Measurements from ENCODE around the gene POFUT2. TPM values are rescaled to one million over a fixed set of nuclear protein-coding genes. Genes with fewer than 3 reads are reported as not detected.

POFUT2 gene
- polyA plus RNA-seq, 2 of the 4 experiments (the other 2 are of a cell fraction): 10.7 to 16.6 TPM

DNA sequence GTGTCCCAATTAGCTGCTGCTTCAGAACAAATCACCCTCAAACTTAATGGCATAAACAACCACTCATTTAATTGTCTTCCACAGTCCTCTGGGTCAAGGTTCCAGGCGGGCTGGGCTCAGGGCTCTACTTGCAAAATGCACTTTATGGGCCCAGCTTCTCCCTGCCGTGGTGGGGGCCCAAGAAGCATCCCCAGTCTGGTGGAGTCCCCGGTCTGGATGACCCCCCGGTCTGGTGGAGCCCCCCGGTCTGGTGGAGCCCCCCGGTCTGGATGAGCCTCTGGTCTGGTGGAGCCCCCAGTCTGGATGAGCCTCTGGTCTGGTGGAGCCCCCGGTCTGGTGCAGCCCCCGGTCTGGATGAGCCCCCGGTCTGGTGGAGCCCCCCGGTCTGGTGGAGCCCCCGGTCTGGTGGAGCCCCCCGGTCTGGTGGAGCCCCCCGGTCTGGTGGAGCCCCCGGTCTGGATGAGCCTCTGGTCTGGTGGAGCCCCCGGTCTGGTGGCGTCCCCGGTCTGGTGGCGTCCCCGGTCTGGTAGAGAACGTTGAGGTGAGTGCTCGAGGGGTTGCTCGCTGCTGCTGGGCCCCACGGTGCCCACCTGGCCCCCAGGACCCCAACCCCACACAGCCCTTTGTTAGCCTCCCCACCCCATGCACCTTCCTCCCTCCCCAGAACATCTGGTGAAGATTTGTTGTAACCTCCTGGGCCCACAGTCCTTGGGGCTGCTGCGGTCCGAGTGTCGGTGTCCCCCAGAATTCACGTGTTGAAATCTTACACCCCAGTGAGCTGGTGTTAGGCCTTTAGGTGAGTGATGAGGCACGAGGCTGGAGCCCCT, 33.8 kb downstream of the POFUT2 start:
- 0 out of 3 replicates have a peak, but pooled peaks cover 4% of the 10 kb centered on the region for H3K4me1 ChIP-seq
- ChIA-PET POLR2A (no interaction called here), CTCF (no interaction called here)
- ATAC-seq: no peak
- H3K27ac ChIP-seq: no peak overlapping the region
- no peak overlapping the region for H3K4me2 ChIP-seq
- no peak for TF ChIP-seq EHMT2 (IDR thresholded peaks at IDR 0.05; ENCODE audit: low read depth)
- no peak for TF ChIP-seq RCOR1 (IDR thresholded peaks at IDR 0.05; ENCODE audit: low read depth, low read length)
- no peak for TF ChIP-seq MAFK (IDR thresholded peaks at IDR 0.05; ENCODE audit: partially characterized antibody)
- no peak for TF ChIP-seq KDM1A (IDR thresholded peaks at IDR 0.05; ENCODE audit: low read depth)
- TF ChIP-seq TFCP2L1 (CRISPR knock-in tag; IDR thresholded peaks at IDR 0.05): no peak
- no peak overlapping the region for H3K4me3 ChIP-seq
- DNase-seq (ENCODE audit: low read depth in 1 of 2, low spot score in 1 of 2): no peak
- no peak for FAIRE-seq
- no peaks in the 10 kb centered on the region; the same call in 2 of the 3 replicates for H3K9me3 ChIP-seq
- 83% methylated on average over 14 of the region's 28 CpGs for WGBS (ENCODE audit: missing lambda C conversion rate)

DNA sequence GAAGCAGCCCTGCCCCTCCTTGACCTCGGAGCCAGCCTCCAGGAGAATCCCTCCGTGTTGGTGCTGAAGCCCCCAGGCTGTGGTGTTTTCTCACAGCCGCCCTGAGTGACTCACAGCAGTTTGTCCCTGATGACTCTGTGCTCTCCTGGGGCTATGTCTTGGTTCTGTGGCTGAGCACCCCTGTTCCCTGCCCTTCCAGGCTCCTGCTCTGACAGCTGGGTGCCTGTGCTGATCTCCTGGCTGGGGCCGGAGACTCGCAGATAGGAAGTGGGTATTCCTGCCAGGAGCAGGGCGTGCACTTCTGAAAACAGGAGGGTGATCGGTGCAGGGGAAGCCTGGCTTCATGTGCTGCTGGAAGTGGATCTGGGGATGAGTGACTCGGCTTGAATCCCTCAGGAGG, 34.5 kb downstream of the POFUT2 start:
- peak overlapping the region in 1 of 2 experiments; percentile 18; a peak in 1 of 6 replicates for H3K27ac ChIP-seq
- 28% methylated on average over 8 of the region's 8 CpGs for WGBS (ENCODE audit: missing lambda C conversion rate)
- ATAC-seq: peak in 1 of 2 experiments; percentile 36; a peak in 2 of 6 replicates
- no peak for DNase-seq (ENCODE audit: low read depth in 1 of 2, low spot score in 1 of 2)
- H3K9me3 ChIP-seq: no peaks in the 10 kb centered on the region; the same call in 2 of the 3 replicates
- no peak overlapping the region for H3K4me2 ChIP-seq
- ChIA-PET CTCF (no interaction called here), POLR2A (no interaction called here)
- H3K4me3 ChIP-seq: no peak overlapping the region
- H3K4me1 ChIP-seq: 0 out of 3 replicates have a peak, but pooled peaks cover under 1% of the 10 kb centered on the region
- TF ChIP-seq ZSCAN20 (CRISPR knock-in tag; IDR thresholded peaks at IDR 0.05) (no peak), ZC3H11A (IDR thresholded peaks at IDR 0.05) (no peak), MAFK (IDR thresholded peaks at IDR 0.05; ENCODE audit: partially characterized antibody) (no peak), CBX8 (IDR thresholded peaks at IDR 0.05) (no peak), CHD2 (IDR thresholded peaks at IDR 0.05; ENCODE audit: low read length, partially characterized antibody) (no peak), SMC3 (IDR thresholded peaks at IDR 0.05) (no peak), HDAC2 (IDR thresholded peaks at IDR 0.05) (no peak), POLR2AphosphoS2 (conservative IDR thresholded peaks at IDR 0.05; ENCODE audit: low read length) (no peak), CBX2 (IDR thresholded peaks at IDR 0.05; ENCODE audit: borderline replicate concordance, low read depth) (no peak), FOSL2 (IDR thresholded peaks at IDR 0.05) (no peak), FOSL2 (CRISPR knock-in tag; IDR thresholded peaks at IDR 0.05) (no peak), ZFP36 (IDR thresholded peaks at IDR 0.05; ENCODE audit: borderline replicate concordance, partially characterized antibody) (no peak), TFCP2L1 (CRISPR knock-in tag; IDR thresholded peaks at IDR 0.05) (no peak), TP53 (CRISPR knock-in tag; IDR thresholded peaks at IDR 0.05) (no peak)
- TF ChIP-seq, protein P1, sequence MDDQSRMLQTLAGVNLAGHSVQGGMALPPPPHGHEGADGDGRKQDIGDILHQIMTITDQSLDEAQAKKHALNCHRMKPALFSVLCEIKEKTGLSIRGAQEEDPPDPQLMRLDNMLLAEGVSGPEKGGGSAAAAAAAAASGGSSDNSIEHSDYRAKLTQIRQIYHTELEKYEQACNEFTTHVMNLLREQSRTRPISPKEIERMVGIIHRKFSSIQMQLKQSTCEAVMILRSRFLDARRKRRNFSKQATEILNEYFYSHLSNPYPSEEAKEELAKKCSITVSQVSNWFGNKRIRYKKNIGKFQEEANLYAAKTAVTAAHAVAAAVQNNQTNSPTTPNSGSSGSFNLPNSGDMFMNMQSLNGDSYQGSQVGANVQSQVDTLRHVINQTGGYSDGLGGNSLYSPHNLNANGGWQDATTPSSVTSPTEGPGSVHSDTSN (IDR thresholded peaks at IDR 0.05): no peak
- TF ChIP-seq, protein P2, sequence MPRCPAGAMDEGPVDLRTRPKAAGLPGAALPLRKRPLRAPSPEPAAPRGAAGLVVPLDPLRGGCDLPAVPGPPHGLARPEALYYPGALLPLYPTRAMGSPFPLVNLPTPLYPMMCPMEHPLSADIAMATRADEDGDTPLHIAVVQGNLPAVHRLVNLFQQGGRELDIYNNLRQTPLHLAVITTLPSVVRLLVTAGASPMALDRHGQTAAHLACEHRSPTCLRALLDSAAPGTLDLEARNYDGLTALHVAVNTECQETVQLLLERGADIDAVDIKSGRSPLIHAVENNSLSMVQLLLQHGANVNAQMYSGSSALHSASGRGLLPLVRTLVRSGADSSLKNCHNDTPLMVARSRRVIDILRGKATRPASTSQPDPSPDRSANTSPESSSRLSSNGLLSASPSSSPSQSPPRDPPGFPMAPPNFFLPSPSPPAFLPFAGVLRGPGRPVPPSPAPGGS (IDR thresholded peaks at IDR 0.05): no peak
- TF ChIP-seq, protein P3, sequence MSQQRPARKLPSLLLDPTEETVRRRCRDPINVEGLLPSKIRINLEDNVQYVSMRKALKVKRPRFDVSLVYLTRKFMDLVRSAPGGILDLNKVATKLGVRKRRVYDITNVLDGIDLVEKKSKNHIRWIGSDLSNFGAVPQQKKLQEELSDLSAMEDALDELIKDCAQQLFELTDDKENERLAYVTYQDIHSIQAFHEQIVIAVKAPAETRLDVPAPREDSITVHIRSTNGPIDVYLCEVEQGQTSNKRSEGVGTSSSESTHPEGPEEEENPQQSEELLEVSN (IDR thresholded peaks at IDR 0.05; ENCODE audit: borderline replicate concordance, low read depth): no peak
- FAIRE-seq: no peak

DNA sequence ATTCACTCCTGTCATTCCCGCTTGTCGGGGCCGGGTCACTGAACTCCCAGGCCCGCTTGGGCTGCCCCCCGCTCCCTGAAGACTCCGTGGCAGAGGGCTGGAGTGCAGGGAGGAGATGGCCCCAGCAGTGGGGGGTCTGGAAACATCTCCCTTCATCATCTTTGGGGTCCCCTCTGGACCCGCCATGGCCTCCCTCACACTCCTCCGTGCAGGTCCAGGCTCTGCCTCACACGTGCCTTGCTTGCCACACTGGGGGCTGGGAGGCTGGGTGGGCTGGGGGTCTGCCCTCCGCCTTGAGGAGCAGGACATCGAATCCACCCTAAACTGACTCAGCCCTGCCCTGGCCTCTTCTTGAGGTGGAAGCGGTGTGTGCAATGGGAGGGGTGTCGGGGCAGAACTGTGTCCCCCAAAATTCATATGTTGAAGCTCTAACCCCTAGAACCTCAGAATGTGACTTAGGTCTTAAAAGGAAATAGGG, 35.2 kb downstream of the POFUT2 start:
- POLR2A ChIA-PET: no interaction called here
- Histone ChIP-seq H3K9me3 (no peaks in the 10 kb centered on the region; the same call in 2 of the 3 replicates), H3K4me2 (no peak overlapping the region), H3K4me1 (no peaks in the 10 kb centered on the region), H3K4me3 (no peak overlapping the region), H3K27ac (no peak overlapping the region)
- WGBS (ENCODE audit: missing lambda C conversion rate): 67% methylated on average over 1 of the region's 13 CpGs
- ATAC-seq: no peak
- no peak for FAIRE-seq
- CTCF ChIA-PET: no interaction called here
- no peak for DNase-seq (ENCODE audit: low read depth in 1 of 2, low spot score in 1 of 2)
- TF ChIP-seq, protein P4, sequence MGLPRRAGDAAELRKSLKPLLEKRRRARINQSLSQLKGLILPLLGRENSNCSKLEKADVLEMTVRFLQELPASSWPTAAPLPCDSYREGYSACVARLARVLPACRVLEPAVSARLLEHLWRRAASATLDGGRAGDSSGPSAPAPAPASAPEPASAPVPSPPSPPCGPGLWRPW (IDR thresholded peaks at IDR 0.05): no peak
- TF ChIP-seq, protein P5, sequence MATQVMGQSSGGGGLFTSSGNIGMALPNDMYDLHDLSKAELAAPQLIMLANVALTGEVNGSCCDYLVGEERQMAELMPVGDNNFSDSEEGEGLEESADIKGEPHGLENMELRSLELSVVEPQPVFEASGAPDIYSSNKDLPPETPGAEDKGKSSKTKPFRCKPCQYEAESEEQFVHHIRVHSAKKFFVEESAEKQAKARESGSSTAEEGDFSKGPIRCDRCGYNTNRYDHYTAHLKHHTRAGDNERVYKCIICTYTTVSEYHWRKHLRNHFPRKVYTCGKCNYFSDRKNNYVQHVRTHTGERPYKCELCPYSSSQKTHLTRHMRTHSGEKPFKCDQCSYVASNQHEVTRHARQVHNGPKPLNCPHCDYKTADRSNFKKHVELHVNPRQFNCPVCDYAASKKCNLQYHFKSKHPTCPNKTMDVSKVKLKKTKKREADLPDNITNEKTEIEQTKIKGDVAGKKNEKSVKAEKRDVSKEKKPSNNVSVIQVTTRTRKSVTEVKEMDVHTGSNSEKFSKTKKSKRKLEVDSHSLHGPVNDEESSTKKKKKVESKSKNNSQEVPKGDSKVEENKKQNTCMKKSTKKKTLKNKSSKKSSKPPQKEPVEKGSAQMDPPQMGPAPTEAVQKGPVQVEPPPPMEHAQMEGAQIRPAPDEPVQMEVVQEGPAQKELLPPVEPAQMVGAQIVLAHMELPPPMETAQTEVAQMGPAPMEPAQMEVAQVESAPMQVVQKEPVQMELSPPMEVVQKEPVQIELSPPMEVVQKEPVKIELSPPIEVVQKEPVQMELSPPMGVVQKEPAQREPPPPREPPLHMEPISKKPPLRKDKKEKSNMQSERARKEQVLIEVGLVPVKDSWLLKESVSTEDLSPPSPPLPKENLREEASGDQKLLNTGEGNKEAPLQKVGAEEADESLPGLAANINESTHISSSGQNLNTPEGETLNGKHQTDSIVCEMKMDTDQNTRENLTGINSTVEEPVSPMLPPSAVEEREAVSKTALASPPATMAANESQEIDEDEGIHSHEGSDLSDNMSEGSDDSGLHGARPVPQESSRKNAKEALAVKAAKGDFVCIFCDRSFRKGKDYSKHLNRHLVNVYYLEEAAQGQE (IDR thresholded peaks at IDR 0.05): no peak
- no peak for TF ChIP-seq POLR2AphosphoS2 (conservative IDR thresholded peaks at IDR 0.05; ENCODE audit: low read length)
- TF ChIP-seq RFX5 (IDR thresholded peaks at IDR 0.05): no peak
- no peak for TF ChIP-seq HEYL (CRISPR knock-in tag; IDR thresholded peaks at IDR 0.05)
- no peak for TF ChIP-seq HOXA7 (CRISPR knock-in tag; IDR thresholded peaks at IDR 0.05)
- TF ChIP-seq BHLHE40 (IDR thresholded peaks at IDR 0.05; ENCODE audit: low read depth, low read length): no peak
- no peak for TF ChIP-seq MAZ (IDR thresholded peaks at IDR 0.05; ENCODE audit: borderline replicate concordance, low read depth, low read length)
- no peak for TF ChIP-seq GATA3 (IDR thresholded peaks at IDR 0.05; ENCODE audit: borderline replicate concordance)
- TF ChIP-seq MYC (IDR thresholded peaks at IDR 0.05; ENCODE audit: borderline replicate concordance, low read length): no peak
